ENCODE data around the gene C1QTNF2.
A peak's percentile ranks its signal among the peaks of the same experiment; 100 is the strongest.
"Not testable (repeated sequence)": the region's sequence is repeated elsewhere in the genome, so short reads cannot be mapped to it uniquely, and the experiment has no call there.

Gene C1QTNF2

DNA sequence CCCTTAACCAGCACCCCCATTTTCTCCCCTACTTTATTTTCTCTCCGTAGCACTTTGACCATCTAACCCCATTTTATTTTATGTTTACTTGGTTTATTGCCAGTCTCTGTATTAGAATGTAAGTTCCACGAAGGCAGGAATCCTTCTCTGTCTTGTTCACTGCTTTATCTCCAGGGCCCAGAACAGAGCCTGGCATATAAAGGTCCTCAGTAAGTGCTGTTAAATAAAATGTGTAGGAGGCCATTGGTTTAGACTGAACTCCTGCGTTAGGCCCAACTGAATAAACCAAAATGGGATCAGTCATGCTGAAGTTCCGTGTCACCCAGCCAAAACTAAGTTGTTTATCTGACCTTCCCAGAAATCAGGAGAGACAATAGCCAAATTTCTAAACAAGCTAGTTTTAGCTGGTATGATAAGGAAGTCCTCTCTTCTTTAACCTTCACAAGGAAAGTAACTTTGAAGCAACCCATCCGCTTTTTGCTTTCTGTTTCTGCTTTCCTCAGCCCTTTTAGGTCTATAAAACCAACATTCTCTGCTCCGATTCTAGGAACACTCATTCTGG, 29.0 kb downstream of the C1QTNF2 start:
- no peak for DNase-seq (ENCODE audit: low spot score)

DNA sequence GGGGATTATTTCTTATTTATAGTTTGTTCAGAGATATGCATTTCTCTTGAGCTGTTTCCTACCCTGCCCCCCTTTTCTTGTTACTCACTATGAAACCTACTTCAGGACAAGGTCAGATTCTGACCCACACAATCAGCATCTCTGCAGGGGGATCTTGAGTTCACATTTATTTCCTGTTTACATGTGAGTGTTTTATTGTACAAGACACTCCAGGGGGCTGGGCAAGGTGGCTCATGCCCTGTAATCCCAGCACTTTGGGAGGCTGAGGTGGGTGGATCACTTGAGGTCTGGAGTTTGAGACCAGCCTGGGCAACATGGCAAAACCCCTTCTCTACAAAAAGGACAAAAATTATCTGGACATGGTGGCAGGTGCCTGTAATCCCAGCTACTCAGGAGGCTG, 29.9 kb downstream of the C1QTNF2 start:
- DNase-seq (ENCODE audit: low spot score) = not testable (repeated sequence)

DNA sequence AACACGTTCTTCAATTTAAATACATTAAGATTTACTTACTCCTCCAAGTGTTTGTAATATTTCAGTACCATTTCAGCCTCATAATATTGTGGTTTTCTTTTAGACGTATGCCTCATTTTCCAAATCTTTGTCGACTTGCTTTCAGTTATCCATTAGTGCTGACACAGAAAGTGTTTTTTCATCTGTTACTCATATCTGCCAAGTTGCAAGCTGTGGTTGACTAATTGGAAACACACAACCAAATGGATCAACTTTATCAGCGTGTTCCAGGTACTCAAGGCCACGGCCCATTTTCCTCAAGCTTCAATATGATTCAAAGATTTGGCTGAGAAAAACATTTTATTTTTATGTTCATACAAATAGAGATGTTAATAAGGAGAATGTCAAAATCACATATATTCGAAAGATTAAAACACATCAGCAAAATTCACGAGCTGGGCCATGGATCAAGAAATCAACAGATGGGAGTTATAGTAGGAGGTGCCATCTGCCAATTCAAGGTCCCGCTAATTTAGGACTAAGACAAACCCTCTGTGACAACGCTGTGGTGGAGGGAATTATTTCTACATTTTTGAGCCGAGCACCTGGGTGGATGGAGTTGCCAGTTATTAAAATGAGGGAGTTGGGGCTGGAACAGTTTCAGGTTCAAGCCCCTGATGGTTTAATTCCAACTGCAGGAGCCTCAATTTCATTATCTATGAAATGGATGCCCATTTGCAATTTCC, 30.9 kb downstream of the C1QTNF2 start:
- no peak for DNase-seq (ENCODE audit: low spot score)

DNA sequence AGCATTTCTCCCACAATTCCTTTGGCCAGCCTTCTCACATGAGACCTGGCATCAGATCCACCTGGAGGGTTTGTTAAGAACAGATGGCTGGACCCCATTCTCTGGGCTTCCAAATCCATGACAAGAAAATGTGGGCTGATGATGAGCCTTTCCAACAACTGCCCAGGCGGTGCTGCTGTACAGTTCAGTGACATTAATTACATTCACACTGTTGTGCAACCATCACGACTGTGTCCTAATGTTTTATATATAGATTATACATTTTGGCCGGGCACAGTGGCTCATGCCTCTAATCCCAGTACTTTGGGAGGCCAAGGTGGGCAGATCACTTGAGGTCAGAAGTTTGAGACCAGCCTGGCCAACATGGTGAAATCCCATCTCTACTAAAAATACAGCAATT, 35.7 kb downstream of the C1QTNF2 start:
- DNase-seq (ENCODE audit: low spot score) = not testable (repeated sequence)

DNA sequence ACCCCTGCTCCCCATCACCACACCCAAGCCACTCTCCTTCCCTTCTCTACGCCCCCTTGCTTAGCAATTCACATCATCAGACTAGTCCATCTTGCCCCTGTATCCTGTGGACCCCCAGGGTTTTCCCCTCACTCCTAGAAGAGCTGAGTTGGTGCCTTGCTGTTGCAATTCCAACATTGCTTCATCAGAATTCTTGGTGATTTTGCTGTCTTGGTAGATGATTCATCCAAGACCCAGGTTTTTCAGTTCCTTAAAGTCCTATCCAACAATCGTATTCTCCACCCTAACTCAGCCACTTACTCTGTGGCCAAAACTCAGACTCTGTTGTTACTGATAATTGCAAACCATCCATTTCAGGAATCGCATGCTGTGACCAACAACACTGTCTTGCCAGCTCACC, 36.7 kb downstream of the C1QTNF2 start:
- no peak for DNase-seq (ENCODE audit: low spot score)

DNA sequence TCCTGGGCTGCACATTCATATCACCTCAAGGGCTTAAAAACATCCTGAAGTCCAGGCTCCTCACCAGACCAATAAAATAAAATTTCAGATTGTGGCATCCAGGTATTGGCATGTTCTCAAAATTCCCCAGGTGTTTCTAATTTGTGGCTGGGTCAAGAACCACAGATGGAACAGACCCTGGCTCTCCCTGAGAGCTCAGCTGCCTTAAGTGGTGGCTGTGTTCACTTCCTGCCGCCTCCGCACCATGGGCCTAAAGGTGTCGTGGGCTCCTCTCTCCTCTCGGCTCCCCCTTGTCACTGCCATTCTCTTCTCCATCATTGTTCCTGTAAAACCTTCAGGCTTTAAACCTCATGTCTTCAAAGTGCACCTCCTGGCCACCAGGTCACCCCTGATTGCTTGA, 40.2 kb downstream of the C1QTNF2 start:
- no peak for DNase-seq (ENCODE audit: low spot score)

DNA sequence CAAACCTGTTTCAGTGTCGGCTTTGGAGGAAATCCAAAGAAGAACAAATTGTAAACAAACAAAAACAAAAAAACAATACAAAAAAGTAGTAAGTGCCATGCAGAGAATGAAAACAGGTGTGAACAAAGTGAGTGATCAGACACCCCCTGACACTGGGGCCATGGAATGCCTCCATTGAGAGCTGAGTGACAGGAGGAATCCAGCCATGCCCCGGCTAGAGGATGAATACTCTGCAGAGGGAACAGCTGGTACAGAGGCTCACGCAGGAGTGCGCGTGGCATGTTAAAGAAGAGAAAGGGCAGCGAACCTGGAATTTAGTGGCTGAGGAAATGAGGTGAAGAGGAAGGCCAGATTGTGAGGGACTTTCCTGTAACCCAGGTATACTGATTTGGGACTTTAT, 42.6 kb downstream of the C1QTNF2 start:
- DNase-seq (ENCODE audit: low spot score) = no peak

DNA sequence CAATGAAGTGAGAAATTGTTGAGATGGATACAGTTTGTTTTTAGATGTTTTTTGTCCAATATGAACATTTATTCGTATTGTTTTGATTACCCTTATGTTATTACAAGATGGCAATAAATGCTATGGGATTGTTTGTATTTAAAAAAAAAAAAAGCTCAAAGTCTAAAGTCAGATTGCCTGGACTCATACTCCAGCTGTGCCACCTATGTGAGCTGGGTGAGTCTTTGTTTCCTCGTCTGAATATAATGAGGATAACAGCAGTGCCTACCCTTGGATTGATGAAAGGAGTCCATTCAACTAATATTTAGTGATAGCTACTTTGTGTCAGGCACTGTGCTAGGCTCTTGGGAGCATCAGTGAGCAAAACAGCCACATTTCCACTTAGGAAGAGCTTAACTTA, 43.4 kb downstream of the C1QTNF2 start:
- no peak for DNase-seq (ENCODE audit: low spot score)

DNA sequence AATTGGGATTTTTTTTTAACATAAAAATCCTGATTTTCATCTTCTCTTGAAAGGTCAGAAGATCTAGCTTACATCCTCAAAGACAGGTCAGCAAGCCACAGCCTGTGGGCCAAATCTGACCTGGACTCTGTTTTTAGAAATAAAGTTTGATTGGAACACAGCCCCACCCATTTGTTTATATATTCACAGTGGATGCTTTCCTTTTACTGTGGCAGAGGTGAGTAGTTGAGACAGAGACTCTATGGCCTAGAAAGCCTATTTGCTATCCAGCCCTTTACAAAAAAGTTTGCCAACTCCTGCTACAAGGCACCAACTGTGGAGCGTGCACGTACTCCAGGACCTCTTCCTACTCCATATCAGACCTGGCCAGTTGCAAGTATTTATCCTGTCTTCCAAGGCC, 44.7 kb downstream of the C1QTNF2 start:
- DNase-seq (ENCODE audit: low spot score) = no peak

DNA sequence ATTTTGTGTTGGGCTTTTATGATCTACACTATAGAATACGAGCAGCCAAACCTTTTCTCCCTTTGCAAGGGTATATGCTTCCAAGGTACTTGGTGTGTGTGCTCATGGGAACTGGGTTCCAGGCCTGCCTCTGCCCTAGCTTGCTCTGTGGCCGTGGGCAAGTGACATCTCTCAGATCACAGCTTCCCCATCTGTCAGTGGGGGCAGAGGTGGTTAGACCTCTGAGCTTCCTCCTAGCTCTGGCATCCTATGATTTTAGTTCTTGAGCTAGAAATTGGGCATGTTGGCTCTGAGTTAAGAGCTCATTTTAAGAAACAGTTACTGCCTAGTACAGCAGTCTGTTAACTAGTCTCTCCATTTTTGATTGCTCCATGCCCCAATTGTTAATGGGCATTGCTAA, 45.5 kb downstream of the C1QTNF2 start:
- no peak for DNase-seq (ENCODE audit: low spot score)

DNA sequence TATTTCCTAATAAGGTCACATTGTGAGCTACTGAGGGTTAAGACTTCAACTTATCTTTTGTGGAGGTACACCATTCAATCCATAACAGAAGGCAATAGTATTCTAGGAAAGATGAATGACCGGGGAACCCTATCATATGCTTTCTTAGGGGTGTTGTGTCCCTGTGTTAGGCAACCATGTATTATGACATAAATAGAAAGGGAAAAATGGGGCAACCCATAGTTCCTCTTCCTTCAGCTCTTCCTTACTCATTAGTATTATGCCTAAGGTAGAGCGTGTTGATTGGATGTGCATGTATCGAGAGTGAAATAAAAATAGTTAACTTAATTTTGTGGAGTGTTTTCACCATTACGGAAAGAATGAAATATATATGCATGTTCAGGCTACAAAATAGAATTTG, 52.0 kb downstream of the C1QTNF2 start:
- no peak for DNase-seq (ENCODE audit: low spot score)

DNA sequence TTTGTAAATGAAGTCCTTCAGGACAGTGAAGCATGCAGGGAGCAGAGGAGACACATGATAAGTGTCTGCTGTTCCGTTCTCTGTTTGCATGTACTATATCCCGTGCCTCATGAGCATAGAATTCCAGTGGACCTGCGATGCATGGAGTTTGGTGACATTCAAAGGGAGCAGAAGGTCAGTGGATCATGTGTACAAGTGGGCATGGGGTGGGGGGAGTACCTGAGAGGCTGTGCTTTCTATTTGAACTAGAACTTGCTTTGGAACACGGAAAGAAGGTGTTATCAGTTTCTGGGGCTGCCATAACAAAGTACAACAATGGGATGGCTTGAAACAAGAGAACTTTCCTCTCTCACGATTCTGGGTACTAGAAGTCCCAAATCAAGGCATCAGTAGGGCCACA, 53.0 kb downstream of the C1QTNF2 start:
- DNase-seq (ENCODE audit: low spot score) = no peak

DNA sequence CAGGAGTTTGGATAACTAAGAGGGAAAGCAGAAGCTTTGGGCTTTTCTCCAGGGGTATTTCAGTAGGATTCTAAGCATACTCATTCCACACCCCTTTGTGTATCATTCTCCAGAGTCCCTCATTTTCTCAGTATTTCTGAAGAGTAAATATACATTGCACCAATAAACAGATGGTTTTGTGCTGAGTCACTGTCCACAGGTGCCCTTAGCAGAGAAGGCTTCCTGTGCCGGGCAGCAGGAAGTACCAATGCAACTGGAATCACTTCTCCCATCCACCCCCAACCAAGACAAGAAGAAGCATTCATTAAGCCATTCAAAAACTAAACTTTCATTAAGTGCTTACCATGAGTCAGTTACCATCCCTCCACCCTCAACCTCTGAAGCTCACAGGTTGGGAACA, 54.5 kb downstream of the C1QTNF2 start:
- DNase-seq (ENCODE audit: low spot score) = no peak

DNA sequence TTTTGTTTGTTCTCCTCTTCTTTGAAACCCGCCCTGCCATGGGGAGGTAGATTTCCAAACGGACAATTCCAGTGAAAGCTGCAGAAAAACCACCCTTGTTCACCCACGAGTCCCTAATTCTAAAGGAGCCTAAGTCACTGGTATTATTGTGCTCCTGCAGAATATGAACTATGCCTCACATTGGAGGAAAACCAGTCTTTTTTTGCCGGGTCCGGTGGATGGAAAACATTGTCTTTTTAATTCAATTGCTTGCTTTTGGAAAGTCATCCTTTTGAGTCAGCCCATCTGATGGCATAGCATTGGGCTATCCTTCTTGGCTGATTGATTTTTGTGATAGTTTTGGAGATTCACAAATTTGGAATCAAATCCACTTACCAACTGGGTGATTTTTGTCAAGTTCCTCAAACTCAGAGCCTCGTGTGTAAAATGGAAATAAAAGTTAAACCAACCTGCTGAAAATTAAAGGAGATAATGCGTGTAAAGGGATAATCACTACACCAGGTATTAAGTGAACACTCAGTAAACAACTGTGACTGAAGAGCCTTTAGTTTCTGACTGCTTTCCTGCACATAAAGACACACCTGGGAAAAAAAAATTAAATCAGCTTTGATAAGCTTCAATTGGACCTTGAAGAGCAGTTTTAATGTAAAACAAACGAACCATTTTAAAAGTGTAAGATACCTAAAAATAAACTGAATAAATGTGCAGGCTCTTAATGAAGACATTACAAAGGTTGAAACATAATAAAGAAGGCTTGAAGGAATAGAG, 57.3 kb downstream of the C1QTNF2 start:
- DNase-seq (ENCODE audit: low spot score) = peak; percentile 3

DNA sequence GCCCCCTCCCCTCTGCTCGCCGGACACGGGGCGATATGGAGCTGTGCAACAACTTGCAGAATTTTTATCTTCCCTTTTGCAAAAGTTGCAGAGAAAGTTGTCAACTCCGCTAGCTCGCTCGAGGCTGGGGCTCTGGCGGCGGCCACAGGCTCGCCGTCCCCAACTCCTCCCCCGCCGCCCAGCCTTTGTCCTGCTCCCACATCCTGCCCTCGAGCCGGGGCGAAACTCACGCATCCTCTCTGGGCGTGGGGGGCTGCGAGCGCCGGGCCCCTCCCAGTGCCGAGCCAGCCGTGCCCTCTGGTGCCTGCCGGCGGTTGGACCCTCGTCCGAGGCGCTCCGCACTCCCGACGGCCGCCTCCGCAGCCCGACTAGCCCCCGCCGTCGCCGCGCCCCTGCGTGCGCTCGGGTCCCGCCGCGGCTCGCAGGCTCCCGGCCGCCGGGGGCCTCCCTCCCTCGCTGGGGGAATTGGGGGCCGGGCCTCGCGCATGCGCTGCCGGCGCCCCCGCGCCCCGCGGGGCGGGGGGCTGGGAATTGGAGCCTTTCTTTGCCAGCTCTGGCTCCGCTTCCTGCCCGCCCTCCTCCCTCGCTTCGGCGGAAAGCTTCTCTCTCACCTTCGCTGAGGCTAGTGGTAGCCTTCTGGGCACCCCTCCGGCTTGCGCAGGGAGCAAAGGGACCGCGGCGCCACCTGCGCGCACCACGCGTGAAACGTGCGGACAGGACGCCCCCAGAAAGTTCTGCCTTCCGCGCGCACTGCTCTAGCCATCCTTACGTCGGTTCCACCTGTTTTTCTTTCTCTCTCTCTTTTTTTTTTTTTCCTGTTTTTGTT, 58.1 kb downstream of the C1QTNF2 start, which contains the start of gene CCNJL:
CCNJL (minus strand) TSS at position 431 of the 826 bp plus-strand sequence. CDS start 641 bp downstream, outside the sequence.
- peak; percentile 52 for DNase-seq (ENCODE audit: low spot score)

DNA sequence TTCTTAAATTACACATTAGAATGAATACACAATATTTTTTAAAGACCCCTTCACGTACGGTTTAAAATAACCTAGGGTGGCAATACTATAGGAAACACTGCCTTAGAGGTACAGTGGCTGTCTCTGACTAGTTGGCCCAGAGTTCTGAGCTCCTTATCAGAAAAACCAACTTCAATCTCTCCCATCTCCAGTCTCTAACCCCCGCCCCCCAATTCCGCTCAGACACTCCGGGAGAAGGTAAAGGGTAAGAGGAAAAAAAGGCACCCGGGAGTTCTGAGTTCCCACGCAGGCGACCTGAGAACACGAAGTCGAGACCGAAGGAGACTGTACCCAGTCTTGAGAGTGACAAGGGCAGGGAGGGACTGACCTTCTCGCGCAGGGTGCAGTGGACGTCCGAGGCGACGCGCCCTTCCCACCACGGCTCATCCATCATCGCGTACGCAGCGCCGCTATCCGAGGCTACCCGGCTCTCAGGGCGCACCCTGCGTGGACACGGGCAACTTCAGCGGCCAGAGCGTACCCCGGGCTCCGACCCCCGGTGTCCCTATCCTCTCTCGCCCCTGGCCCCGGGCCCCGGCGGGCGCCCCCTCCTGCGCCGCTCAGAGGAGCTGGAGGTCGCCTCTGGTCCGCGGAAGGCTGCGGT, 58.8 kb downstream of the C1QTNF2 start:
- DNase-seq (ENCODE audit: low spot score) = no peak

DNA sequence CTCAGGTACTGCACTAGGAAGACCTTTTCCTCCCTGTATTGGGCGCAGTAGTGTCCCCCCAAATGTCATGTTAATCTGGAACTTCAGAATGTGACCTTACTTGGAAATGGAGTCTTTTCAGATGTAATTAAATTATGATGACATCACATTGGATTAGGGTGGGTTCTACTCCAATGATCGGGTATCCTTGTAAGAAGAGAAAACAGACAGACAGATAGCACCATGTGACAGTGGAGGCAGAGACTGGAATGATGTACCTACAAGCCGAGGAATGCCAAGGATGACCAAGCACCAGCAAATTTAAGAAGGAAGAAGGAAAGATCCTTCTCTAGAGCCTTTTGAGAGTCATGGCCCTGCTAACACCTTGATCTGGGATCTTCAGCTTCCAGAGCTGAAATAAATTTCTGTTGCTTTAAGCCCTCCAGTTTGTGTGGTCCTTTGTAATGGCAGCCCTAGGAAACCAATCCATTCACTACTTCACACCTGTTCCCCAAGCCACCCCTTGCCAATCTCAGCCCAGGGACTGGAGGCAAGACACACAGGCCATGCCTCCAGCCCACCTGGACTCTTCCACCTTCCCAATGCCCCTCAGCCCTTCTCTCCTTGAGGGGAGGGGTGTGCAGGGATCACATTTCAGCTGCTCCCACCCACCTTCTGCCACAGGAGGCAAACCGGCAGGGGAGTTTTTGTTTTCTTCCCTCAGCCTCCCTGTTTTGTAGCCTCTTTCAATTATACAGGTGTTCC, 59.7 kb downstream of the C1QTNF2 start:
- no peak for DNase-seq (ENCODE audit: low spot score)

DNA sequence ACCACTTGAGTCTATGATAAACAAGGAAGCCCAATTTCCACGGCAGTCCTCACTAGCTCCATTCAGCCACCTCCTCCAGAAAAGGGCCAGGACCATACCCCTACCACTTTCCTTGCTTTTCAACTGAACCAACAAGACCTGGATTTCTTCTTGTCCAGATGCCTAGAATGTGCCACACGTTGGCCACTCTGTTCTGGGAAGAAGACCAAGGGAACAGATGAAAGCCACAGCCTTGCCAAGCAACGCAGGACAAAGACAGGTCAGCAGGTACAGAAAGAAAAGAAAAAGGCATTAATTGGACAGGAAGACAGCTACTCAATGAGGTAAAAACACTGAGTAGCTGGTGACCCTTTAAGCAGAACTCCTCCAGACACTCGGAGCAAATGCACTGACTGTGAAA, 60.3 kb downstream of the C1QTNF2 start:
- no peak for DNase-seq (ENCODE audit: low spot score)

DNA sequence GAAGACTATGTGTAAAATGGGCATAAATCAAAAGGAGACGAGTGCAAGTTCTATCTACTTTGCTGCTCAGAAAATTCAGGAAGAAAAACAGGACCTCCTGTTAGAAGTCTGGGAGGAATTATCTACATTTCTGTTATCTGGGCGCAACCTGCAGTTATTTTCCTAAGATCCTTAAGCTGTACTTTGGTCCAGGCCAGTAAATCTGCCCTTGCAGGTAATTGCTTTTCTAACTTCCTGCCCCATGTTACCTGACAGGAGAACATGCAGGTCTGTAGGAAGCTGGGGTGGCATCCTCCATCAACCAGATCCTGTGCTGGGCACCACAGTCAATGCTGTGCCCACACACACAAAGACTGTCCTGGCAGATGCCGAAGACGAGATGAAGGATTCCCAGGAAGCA, 63.7 kb downstream of the C1QTNF2 start:
- no peak for DNase-seq (ENCODE audit: low spot score)

DNA sequence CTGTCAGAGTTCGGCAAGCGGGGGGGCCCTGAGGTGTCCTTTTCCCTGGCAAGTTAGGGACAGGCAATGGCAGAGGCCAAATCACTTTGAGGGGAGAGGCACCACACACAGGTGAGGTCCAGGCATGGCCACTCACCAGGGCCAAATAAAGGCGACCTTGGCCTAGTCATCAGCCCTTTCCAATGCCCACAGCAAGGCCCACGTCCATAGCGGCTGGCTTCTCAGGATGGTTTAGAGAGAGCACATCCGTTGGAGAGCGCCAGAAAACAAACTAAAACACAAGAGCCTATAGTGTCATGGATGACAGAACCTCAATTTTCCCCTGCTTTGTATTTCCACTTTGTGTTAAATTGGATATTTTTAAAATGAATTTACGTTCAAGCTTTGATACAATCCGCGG, 65.1 kb downstream of the C1QTNF2 start:
- no peak for DNase-seq (ENCODE audit: low spot score)

DNA sequence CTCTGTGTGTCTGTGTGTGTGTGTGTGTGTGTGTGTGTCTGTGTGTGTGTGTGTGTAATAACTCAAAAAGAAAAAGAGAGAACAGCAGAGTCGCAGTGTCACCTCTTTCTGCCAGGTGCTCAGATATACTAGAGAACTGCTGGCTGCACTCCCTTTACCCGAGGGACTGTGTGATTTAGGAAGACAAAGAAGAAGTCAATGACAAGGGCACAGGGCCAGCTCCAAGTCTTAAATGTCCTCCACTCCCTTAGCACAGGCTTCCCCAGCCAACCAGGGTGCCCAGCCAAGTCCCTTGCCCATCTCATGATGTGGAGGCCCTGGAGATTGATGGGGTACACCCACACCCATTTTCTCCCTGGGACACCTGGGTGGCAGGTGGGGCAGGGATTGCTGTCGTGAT, 66.7 kb downstream of the C1QTNF2 start:
- DNase-seq (ENCODE audit: low spot score) = no peak

Measured in putamen (tissue), 1 donor.